LNCAP (cell line): ENCODE results near the gene WASF2.

ENCODE experiments used
- CTCF ChIP-seq: fragments of 450-650 bp; IDR thresholded peaks from 2 replicates; pipeline ENCODE4 v1.5.1; 2017; ENCODE audit warnings: mild to moderate bottlenecking

Gene WASF2

GRCh38 chr1:27418326-27419185, 71.4 kb downstream of the WASF2 start:
- no peak for TF ChIP-seq CTCF

- no peak for TF ChIP-seq CTCF
Measured at GRCh38 chr1:27417713-27418112, 72.3 kb downstream of the WASF2 start.

GRCh38 chr1:27416387-27417111, 73.4 kb downstream of the WASF2 start:
- peak; percentile 71 for TF ChIP-seq CTCF

GRCh38 chr1:27414091-27414490, 75.9 kb downstream of the WASF2 start:
- TF ChIP-seq CTCF = no peak

- no peak for TF ChIP-seq CTCF
Measured at GRCh38 chr1:27413004-27413403, 77.0 kb downstream of the WASF2 start.

GRCh38 chr1:27412502-27412901, 77.5 kb downstream of the WASF2 start:
- TF ChIP-seq CTCF = no peak

GRCh38 chr1:27410709-27411108, 79.3 kb downstream of the WASF2 start:
- TF ChIP-seq CTCF = no peak
